K562 treated with DMSO at 1 percent for 4 hours (cell line): ENCODE measurements around the gene HOXA9. TPM values are rescaled to one million over a fixed set of nuclear protein-coding genes. Genes with fewer than 3 reads are reported as not detected.

Source experiments
- total RNA-seq: library from RNA; unstranded; fragments of 300-600 nt; gene quantifications from 2 replicates; pipeline ENCODE4 v1.2.3, GENCODE V29; 2022; ENCODE audit not compliant: insufficient read depth

HOXA9 gene
- not detected in 2 replicates for total RNA-seq

GRCh38 chr7:27165089-27165995, at the start of gene HOXA9:
TSS of gene HOXA9 (minus strand) at chr7:27165537. CDS start at chr7:27165457, 80 bp downstream.

GRCh38 chr7:27199849-27200760, 34.8 kb upstream of the HOXA9 start, which contains the start of gene HOXA13:
TSS of gene HOXA13 (minus strand) at chr7:27200091. CDS start at chr7:27200077, 14 bp downstream.

GRCh38 chr7:27185013-27185853, 19.9 kb upstream of the HOXA9 start, which contains the start of gene HOXA11:
TSS of gene HOXA11 (minus strand) at chr7:27185232. CDS start at chr7:27185144, 88 bp downstream.

GRCh38 chr7:27173956-27174873, 8.9 kb upstream of the HOXA9 start, which contains the start of gene HOXA10:
TSS of gene HOXA10 (minus strand) at chr7:27174320. CDS start at chr7:27174306, 14 bp downstream.

GRCh38 chr7:27156508-27156898, 8.8 kb downstream of the HOXA9 start, which contains the start of gene HOXA7:
TSS of gene HOXA7 (minus strand) at chr7:27156675. CDS start at chr7:27156545, 130 bp downstream.

GRCh38 chr7:27151931-27152815, 13.2 kb downstream of the HOXA9 start, which contains the start of gene HOXA3:
TSS of gene HOXA3 (minus strand) at chr7:27152583. CDS start at chr7:27110640, 41,943 bp downstream.

GRCh38 chr7:27147199-27148030, 17.9 kb downstream of the HOXA9 start, which contains the start of gene HOXA6:
TSS of gene HOXA6 (minus strand) at chr7:27147774. CDS start at chr7:27147749, 25 bp downstream.

GRCh38 chr7:27143023-27143949, 22.1 kb downstream of the HOXA9 start, which contains the start of gene HOXA5:
TSS of gene HOXA5 (minus strand) at chr7:27143681. CDS start at chr7:27143607, 74 bp downstream.

GRCh38 chr7:27130540-27131389, 34.6 kb downstream of the HOXA9 start, which contains the start of gene HOXA4:
TSS of gene HOXA4 (minus strand) at chr7:27130757. CDS start at chr7:27130733, 24 bp downstream.

Other genes starting within 250 kb of the HOXA9 start
- gene HOXA1, start 69.5 kb downstream of the HOXA9 start, total RNA-seq, result not detected in 2 replicates
- not detected in 2 replicates for gene HOXA2, start 62.9 kb downstream of the HOXA9 start, total RNA-seq
- not detected in 2 replicates for gene HOXA4, start 34.8 kb downstream of the HOXA9 start, total RNA-seq
- gene HOXA5, start 21.9 kb downstream of the HOXA9 start, total RNA-seq, result not detected in 2 replicates
- not detected in 2 replicates for gene HOXA6, start 17.8 kb downstream of the HOXA9 start, total RNA-seq
- gene HOXA3, start 13.0 kb downstream of the HOXA9 start, total RNA-seq, result not detected in 2 replicates
- not detected in 2 replicates for gene HOXA7, start 8.9 kb downstream of the HOXA9 start, total RNA-seq
- gene HOXA10, start 8.8 kb upstream of the HOXA9 start, total RNA-seq, result not detected in 2 replicates
- not detected in 2 replicates for gene HOXA11, start 19.7 kb upstream of the HOXA9 start, total RNA-seq
- gene HOXA13, start 34.6 kb upstream of the HOXA9 start, total RNA-seq, result not detected in 2 replicates
- gene EVX1, start 77.3 kb upstream of the HOXA9 start, total RNA-seq, result not detected in 2 replicates